SK-N-DZ (cell line): Measurements from ENCODE around the gene TOP3B.
A peak's percentile ranks its signal among the peaks of the same experiment; 100 is the strongest.
"Not testable (repeated sequence)": the region's sequence is repeated elsewhere in the genome, so short reads cannot be mapped to it uniquely, and the experiment has no call there.

Experiments used
- DNase-seq: peaks from one replicate; pipeline ENCODE4 v3.0.0-alpha.2; 2015; ENCODE audit warnings: low spot score

Gene TOP3B

DNA sequence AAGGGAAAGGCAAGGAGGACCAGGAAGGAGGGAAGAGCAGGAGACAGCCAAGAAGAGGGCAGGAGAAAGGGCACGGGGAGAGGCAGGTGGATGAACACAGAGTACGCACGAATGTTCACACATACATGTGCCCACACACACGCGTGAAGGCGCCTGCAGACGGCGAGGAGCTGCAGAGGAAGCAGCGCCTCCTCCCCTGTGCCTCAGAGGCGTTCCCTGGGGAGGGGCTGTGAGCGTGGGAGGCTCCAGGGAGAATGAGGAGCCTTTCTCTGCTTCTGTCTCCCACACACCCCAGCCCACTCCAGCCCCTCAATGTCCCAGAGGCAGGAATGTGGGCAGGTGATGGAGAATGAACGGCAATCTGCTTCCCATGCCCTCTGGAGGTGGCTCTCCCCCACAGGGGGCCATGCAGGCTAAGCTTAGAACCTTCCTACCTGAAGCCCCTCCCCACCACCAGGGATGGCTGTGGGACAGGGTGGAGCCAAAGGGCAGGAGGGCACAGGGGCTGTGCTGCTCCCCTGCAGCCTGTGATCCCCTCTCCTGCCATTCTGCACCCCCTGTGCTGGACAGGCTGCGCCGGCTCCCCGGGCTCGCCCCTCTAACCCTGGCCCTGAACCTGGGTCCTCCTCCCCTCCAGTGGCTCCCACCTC is 55.3 kb downstream of the TOP3B start:
- DNase-seq: no peak

- DNase-seq: no peak
Measured at GRCh38 chr22:21926728-21927127, 55.9 kb downstream of the TOP3B start.

DNA sequence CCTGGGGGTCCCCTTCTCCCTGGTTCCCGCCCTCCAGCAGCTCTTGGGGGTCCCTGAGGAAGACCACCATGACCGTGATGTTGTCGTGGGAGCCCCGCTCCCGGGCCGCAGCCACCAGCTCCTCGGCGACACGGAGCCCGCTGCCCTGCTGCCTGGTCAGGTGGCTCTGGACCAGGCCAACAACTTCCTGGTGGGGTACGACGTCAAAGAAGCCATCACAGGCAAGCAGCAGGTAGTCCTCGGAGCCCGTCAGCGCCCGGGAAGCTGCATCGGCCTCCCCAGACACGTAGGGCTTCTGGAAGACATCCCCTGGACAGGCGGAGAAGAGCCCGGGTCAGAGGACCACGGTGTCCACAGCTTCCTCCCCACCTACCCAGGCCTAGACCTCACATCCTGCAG is 59.4 kb downstream of the TOP3B start:
- DNase-seq: no peak

DNA sequence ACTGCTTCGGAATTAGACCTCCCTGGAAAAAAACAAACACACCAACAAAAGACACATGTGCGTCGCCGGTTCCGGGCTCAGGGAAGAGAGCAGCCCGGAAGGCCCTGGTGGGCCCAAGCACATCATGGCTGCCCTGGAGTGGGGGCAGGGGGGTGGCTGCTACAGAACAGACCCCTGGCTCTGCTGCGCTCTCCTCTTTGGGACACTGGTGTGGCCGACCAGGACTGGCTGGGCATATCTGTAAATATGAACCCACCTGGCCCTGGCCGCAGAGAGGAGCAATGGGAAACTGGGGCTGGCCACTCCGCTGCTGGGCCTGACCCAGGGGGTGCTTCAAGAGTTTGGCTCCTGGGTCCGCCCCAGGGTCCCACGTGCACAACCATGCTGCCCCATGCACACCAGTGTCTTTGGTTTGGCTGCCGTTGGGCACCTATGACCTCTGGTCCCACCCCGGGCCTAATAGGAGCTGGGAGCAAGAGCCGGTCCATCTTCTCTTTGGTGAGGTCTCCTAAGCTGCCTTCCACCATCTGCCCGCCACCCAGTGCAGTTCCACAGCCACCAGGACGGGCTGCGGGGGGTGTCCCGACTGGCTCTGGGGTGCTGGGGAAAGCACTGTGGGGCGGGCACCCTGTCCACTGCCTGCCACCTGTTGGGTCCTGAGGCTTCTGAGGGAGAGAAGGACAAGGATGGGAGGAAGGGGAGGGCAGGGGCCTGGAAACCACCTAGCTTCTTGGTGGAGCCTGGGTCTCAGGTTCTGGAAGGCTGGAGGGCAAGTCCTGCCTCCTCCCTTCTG is 60.0 kb downstream of the TOP3B start:
- DNase-seq: no peak

DNA sequence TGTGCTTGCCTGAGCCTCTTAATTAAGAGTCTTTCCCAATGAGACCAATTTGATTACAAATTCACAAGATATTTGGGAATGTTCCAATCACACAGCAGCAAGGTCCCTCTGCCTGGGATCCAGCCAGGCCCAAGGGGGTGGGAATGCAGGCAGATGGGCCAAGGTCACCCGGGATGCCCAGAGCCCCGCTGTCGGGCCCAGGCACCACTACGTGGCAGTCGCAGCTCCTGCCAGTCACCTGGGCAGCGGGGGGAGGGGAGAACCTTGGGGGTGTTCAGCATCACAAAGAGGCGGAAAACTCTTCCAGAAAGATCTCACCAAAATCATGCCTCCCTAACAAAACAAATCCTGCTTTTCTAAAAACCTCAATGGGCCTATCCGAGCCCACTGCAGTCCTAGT is 60.9 kb downstream of the TOP3B start:
- no peak for DNase-seq

GRCh38 chr22:21921184-21921721 is 61.3 kb downstream of the TOP3B start:
- DNase-seq: no peak

- no peak for DNase-seq
Measured at GRCh38 chr22:21920341-21921183, 62.0 kb downstream of the TOP3B start.

DNA sequence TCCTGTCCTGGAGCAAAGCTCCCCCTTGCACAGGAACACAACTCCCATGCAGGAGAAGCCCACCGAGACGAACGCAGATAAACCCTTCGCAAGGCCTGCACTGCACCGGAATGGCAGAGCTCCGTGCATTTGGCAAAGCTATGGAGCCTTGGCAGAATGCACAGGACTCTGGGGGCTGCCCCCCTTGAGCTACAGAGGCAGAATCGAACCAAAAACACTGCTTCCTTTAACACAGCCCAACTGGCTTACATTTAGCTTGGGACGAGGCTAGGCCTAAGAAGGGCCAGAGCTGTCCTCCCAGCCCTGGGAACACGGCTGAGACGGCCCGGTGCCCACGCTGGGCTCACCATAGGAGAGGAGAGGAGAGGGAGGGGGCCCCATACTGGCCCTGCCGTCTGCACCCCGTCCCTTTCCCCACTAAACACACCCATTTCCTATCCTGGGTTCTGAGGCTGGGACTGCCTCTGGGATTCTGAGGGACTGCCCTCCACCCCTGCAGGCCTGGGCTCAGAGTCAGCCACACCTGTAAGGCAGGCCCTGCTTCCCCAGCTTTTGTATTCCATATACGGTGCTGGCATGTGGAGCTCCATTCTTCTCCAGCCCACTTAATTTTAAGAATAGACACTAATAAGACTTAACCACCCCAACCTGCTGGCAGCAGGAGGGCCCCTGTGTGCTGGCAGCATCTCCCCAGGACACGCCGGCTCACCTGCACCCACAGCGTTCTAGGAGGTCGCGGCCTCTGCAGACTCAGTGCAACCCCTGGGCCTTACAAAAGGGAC is 62.9 kb downstream of the TOP3B start:
- DNase-seq: no peak

DNA sequence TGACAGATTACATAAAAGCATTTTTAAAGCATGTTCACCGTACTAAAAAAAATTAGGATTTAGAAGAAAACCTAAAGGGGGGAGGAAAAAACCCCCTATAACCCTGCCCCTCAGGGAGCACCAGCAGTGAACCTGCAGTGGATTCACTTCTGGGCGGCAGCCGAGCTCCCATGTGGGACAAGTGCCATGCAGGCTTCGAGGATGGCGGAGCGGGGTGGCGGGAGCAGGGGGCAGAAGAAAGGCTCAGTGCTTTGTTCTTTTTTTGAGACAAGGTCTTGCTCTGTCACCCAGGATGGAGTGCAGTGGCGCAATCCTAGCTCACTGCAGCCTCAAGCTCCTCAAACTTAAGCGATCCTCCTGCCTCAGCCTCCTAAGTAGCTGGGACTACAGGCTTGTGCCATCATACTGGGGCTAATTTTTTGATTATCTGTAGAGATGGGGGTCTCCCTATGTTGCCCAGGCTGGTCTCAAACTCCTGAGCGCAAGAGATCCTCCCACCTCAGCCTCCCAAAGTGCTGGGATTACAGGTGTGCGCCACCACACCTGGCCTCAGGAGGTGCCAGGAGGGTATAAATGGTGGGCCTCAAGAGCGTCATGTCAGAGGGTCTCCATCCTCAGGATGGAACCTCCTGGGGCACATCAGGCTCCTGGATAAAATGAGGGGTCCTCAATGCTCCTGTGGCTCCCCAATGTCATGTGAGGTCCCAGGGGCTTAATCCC is 64.0 kb downstream of the TOP3B start:
- DNase-seq: no peak

DNA sequence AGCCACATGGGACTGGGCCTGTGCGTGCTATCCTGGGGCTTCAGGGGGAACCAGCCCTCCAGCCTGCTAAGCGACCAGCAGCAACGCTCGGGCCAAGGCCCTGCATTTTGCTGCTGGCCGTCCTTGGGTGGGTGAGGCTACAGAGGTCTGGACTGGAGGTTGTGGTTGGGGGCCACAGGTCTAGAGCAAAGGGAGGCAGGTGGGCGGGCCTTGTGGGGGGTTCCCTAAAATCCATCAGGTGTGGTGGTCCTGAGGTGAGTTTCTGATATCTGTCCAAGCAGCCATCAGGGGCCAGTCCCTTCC is 64.7 kb downstream of the TOP3B start:
- DNase-seq: no peak

- peak; percentile 42 for DNase-seq
Measured at GRCh38 chr22:21917181-21917958, 65.2 kb downstream of the TOP3B start.

- DNase-seq: no peak
Measured at GRCh38 chr22:21916309-21916918, 66.2 kb downstream of the TOP3B start.

- DNase-seq: no peak
Measured at GRCh38 chr22:21915624-21916308, 66.8 kb downstream of the TOP3B start.

DNA sequence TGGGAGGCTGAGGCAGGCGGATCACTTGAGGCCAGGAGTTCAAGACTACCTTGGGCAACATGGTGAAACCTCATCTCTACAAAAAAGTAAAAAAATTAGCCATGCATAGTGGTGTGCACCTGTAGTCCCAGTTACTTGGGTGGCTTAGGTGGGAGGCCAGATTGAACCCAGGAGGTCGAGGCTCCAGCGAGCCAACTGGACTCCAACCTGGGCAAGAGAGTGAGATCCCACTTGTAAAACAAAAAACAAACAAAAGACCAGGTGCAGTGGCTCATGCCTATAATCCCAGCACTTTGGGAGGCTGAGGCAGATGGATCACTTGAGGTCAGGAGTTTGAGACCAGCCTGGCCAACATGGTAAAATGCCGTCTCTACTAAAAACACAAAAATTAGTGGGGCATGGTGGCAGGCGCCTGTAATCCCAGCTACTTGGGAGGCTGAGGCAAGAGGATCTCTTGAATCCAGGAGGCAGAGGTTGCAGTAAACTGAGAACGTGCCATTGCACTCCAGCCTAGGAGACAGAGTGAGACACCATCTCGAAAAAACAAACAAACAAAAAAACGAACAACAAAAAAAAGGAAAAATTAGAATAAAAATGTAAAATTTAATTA is 68.4 kb downstream of the TOP3B start:
- not testable (repeated sequence) for DNase-seq

GRCh38 chr22:21910367-21910766 is 72.2 kb downstream of the TOP3B start:
- not testable (repeated sequence) for DNase-seq

DNA sequence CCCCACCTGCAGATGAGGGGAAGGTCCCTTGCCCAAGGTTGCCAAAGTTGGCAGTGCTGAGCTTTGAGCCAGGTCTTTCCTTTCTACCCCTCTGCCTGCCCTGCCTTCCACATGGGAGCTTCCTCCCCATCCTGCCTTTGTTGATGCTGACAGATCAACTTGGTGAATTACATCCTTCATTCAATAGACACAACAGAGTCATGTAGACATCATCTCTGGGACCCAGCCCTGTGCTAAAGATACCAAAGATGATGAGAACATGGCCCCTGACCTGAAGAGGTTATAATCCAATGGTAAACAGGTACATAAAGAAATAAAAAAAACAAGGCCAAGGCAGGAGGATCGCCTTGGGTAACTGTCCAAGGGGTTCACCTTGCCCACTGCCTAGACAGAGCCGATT is 72.7 kb downstream of the TOP3B start:
- no peak for DNase-seq

DNA sequence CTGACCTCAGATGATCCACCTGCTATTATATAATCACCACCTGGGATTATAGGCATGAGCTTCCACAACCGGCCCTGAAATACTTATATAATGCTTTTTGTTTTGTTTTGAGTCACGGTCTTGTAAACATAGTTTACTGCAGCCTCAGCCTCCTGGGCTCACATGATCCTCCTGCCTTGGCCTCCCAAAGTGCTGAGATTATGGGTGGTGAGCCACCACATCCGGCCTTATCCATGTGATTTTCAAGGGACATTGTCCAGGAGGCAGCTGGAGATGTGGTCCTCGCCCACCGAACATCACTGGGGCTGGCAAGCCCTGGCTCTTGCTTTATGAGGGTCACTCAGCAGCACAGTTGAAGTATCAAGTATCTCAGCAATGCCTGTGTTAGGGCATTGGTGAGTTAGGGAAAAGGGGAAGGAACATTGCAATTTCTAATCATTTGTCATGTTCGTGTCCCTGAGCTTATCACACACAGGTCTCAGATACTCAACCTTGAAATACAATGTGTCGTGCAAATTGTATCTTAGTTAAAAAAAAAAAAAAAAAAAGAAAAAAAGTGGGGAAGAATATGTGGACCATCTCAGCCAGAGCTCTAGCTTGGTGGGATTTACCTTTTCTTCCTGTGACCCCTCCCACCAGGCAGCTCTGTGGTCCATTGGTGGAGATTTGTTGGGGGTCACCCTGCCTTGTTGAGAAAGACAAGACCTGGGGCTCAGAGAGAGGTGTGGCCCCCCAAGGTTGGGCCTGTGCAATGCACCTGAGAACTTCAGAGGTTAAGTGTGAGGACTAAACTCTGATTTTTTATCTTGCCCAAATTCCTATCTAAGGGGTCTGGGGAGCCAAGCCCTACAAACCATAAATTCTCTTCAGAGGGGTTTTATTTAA is 74.7 kb downstream of the TOP3B start:
- DNase-seq: no peak
